ENCODE measurements around the gene UBASH3A. TPM values are rescaled to one million over a fixed set of nuclear protein-coding genes. Genes with fewer than 3 reads are reported as not detected.

UBASH3A gene
- total and polyA plus RNA-seq, 2 donors (not counting 1 experiment from before 2014, with no cell fraction given) = not detected

GRCh38 chr21:42456457-42456856, 52.8 kb downstream of the UBASH3A start:
- Histone ChIP-seq H3K4me2 (ENCODE audit: extremely low read depth, insufficient read depth, low read length) (no peak overlapping the region), H2AFZ (ENCODE audit: low read length) (no peak overlapping the region), H3K36me3 (ENCODE audit: control insufficient read depth, insufficient read depth, low read length) (no peaks in the 10 kb centered on the region), H3K79me2 (ENCODE audit: control insufficient read depth, insufficient read depth, low read length) (no peaks in the 10 kb centered on the region), H3K27me3 (ENCODE audit: control insufficient read depth, insufficient read depth, low read length) (no peaks in the 10 kb centered on the region), H3K9ac (ENCODE audit: insufficient read depth, low read length) (no peak overlapping the region), H3K9me3 (ENCODE audit: control insufficient read depth, insufficient read depth, low read depth, low read length) (no peaks in the 10 kb centered on the region), H3K4me1 (ENCODE audit: control insufficient read depth, extremely low read depth, insufficient read depth, low read length) (no peaks in the 10 kb centered on the region), H4K20me1 (ENCODE audit: control insufficient read depth, extremely low read depth, insufficient read depth, low read length) (no peaks in the 10 kb centered on the region), H3K4me3 (replicated peaks in 1 of 4; ENCODE audit: control extremely low read depth in 1 of 4, insufficient read depth in 1 of 4, low read depth in 3 of 4, low read length in 4 of 4) (no peak overlapping the region), H3K27ac (ENCODE audit: insufficient read depth, low read length) (no peak overlapping the region)
- TF ChIP-seq CTCF (conservative IDR thresholded peaks at IDR 0.05 in 1 of 2, IDR thresholded peaks at IDR 0.05 in 1 of 2; ENCODE audit: low read depth in 1 of 2, low read length in 2 of 2) = no peak
- no peak for TF ChIP-seq EZH2 (IDR thresholded peaks at IDR 0.05; ENCODE audit: low read length, missing control alignments)
- DNase-seq (ENCODE audit: low read depth in 2 of 2) = no peak

- DNase-seq (ENCODE audit: low read depth in 2 of 2) = no peak
- H3K9me3 ChIP-seq (ENCODE audit: control insufficient read depth, insufficient read depth, low read depth, low read length) = no peaks in the 10 kb centered on the region
- H3K4me3 ChIP-seq (replicated peaks in 1 of 4; ENCODE audit: control extremely low read depth in 1 of 4, insufficient read depth in 1 of 4, low read depth in 3 of 4, low read length in 4 of 4) = no peak overlapping the region
- no peaks in the 10 kb centered on the region for H3K4me1 ChIP-seq (ENCODE audit: control insufficient read depth, extremely low read depth, insufficient read depth, low read length)
- H3K4me2 ChIP-seq (ENCODE audit: extremely low read depth, insufficient read depth, low read length) = no peak overlapping the region
- H4K20me1 ChIP-seq (ENCODE audit: control insufficient read depth, extremely low read depth, insufficient read depth, low read length) = no peaks in the 10 kb centered on the region
- H3K27me3 ChIP-seq (ENCODE audit: control insufficient read depth, insufficient read depth, low read length) = no peaks in the 10 kb centered on the region
- H3K9ac ChIP-seq (ENCODE audit: insufficient read depth, low read length) = no peak overlapping the region
- TF ChIP-seq CTCF (conservative IDR thresholded peaks at IDR 0.05 in 1 of 2, IDR thresholded peaks at IDR 0.05 in 1 of 2; ENCODE audit: low read depth in 1 of 2, low read length in 2 of 2) (no peak), EZH2 (IDR thresholded peaks at IDR 0.05; ENCODE audit: low read length, missing control alignments) (no peak)
- no peaks in the 10 kb centered on the region for H3K79me2 ChIP-seq (ENCODE audit: control insufficient read depth, insufficient read depth, low read length)
- H3K36me3 ChIP-seq (ENCODE audit: control insufficient read depth, insufficient read depth, low read length) = no peaks in the 10 kb centered on the region
- no peak overlapping the region for H2AFZ ChIP-seq (ENCODE audit: low read length)
- no peak overlapping the region for H3K27ac ChIP-seq (ENCODE audit: insufficient read depth, low read length)
Measured at GRCh38 chr21:42459082-42459460, 55.4 kb downstream of the UBASH3A start.

- no peak overlapping the region for H3K9ac ChIP-seq (ENCODE audit: insufficient read depth, low read length)
- no peak overlapping the region for H2AFZ ChIP-seq (ENCODE audit: low read length)
- TF ChIP-seq EZH2 (IDR thresholded peaks at IDR 0.05; ENCODE audit: low read length, missing control alignments) (no peak), CTCF (conservative IDR thresholded peaks at IDR 0.05 in 1 of 2, IDR thresholded peaks at IDR 0.05 in 1 of 2; ENCODE audit: low read depth in 1 of 2, low read length in 2 of 2) (no peak)
- H4K20me1 ChIP-seq (ENCODE audit: control insufficient read depth, extremely low read depth, insufficient read depth, low read length) = no peaks in the 10 kb centered on the region
- H3K36me3 ChIP-seq (ENCODE audit: control insufficient read depth, insufficient read depth, low read length) = no peaks in the 10 kb centered on the region
- no peak overlapping the region for H3K27ac ChIP-seq (ENCODE audit: insufficient read depth, low read length)
- H3K4me2 ChIP-seq (ENCODE audit: extremely low read depth, insufficient read depth, low read length) = no peak overlapping the region
- H3K4me1 ChIP-seq (ENCODE audit: control insufficient read depth, extremely low read depth, insufficient read depth, low read length) = no peaks in the 10 kb centered on the region
- no peak for DNase-seq (ENCODE audit: low read depth in 2 of 2)
- no peaks in the 10 kb centered on the region for H3K27me3 ChIP-seq (ENCODE audit: control insufficient read depth, insufficient read depth, low read length)
- no peaks in the 10 kb centered on the region for H3K79me2 ChIP-seq (ENCODE audit: control insufficient read depth, insufficient read depth, low read length)
- no peaks in the 10 kb centered on the region for H3K9me3 ChIP-seq (ENCODE audit: control insufficient read depth, insufficient read depth, low read depth, low read length)
- H3K4me3 ChIP-seq (replicated peaks in 1 of 4; ENCODE audit: control extremely low read depth in 1 of 4, insufficient read depth in 1 of 4, low read depth in 3 of 4, low read length in 4 of 4) = no peak overlapping the region
Measured at GRCh38 chr21:42459546-42460215, 56.0 kb downstream of the UBASH3A start.
